ACC112 (cell line): ENCODE results near the gene BHLHE40.
A peak's percentile ranks its signal among the peaks of the same experiment; 100 is the strongest.

ENCODE experiments used
- H2AFZ ChIP-seq: fragments of 200-600 bp; sonication (generic); one replicate; pipeline ENCODE4 v1.6.0; 2017; ENCODE audit warnings: antibody characterized with exemption, low read length; ENCODE audit not compliant: unreplicated experiment
- H3K27ac ChIP-seq: fragments of 200-600 bp; sonication (generic); 2 replicates; pipeline ENCODE4 v1.5.1; 2014; ENCODE audit warnings: low read depth, mild to moderate bottlenecking, antibody characterized with exemption, low read length, moderate library complexity
- H3K27me3 ChIP-seq: fragments of 200-600 bp; sonication (generic); 2 replicates; pipeline ENCODE4 v1.6.1; 2014; ENCODE audit warnings: mild to moderate bottlenecking, antibody characterized with exemption, low read length, moderate library complexity, mixed read lengths; ENCODE audit not compliant: insufficient read depth
- H3K36me3 ChIP-seq: fragments of 200-600 bp; sonication (generic); 2 replicates; pipeline ENCODE4 v1.6.1; 2016; ENCODE audit warnings: mild to moderate bottlenecking, antibody characterized with exemption, low read length, moderate library complexity, mixed read lengths; ENCODE audit not compliant: insufficient read depth
- H3K4me1 ChIP-seq: fragments of 200-600 bp; sonication (generic); one replicate; pipeline ENCODE4 v1.6.1; 2016; ENCODE audit warnings: low read length, mixed read lengths; ENCODE audit not compliant: insufficient read depth, unreplicated experiment, control insufficient read depth
- H3K4me3 ChIP-seq: fragments of 200-600 bp; sonication (generic); 2 replicates; pipeline ENCODE4 v1.5.1; 2014; ENCODE audit warnings: mild to moderate bottlenecking, low read depth, low read length
- H3K79me2 ChIP-seq: fragments of 200-600 bp; sonication (generic); one replicate; pipeline ENCODE4 v1.6.0; 2016; ENCODE audit warnings: low read length; ENCODE audit not compliant: control insufficient read depth, unreplicated experiment, insufficient read depth

BHLHE40 gene

GRCh38 chr3:4947028-4947427 lies 32.2 kb upstream of the BHLHE40 start:
- peaks cover 18% of the 10 kb centered on the region for H3K4me1 ChIP-seq
- no peak overlapping the region for H3K27ac ChIP-seq
- H2AFZ ChIP-seq: no peak overlapping the region
- no peaks in the 10 kb centered on the region for H3K27me3 ChIP-seq
- H3K79me2 ChIP-seq: no peaks in the 10 kb centered on the region
- H3K4me3 ChIP-seq: no peak overlapping the region
- H3K36me3 ChIP-seq: no peaks in the 10 kb centered on the region

DNA sequence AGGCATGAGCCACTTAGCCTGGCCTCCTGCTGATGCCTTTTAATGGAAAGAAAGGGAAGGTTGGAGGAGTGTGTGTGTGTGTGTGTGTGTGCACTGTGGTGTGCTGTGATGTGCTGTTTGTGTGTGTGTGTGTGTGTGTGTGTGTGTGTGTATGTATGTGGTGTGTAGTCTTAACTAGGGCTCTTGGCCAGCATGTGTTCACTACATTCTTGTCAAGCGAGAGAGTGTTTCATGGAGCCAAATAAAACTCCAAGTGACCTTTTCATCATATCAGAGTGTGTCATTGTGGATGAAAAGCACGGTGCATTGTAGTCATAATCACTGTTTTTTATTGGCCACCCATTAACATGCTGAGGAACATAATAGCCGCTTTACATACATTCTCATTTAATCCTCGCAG lies 30.8 kb upstream of the BHLHE40 start:
- Histone ChIP-seq H3K79me2 (no peaks in the 10 kb centered on the region), H2AFZ (no peak overlapping the region), H3K4me1 (peaks cover 18% of the 10 kb centered on the region), H3K27ac (no peak overlapping the region), H3K4me3 (no peak overlapping the region), H3K27me3 (no peaks in the 10 kb centered on the region), H3K36me3 (no peaks in the 10 kb centered on the region)

DNA sequence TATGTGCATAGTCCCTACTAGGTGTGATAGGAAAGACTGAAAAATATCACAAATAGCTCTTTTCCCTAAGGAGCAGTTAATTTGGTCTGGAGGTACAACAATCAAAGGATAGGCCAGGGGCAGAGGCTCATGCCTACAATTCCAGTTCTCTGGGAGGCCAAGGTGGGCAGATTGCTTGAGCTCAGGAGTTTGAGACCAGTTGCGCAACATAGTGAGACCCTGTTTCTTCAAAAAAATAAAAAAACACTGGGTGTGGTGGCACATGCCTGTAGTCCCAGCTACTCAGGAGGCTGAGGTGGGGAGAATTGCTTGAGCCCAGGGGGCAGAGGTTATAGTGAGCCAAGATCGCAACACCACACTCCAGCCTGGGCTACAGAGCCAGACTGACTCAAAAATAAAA lies 30.2 kb upstream of the BHLHE40 start:
- H3K4me3 ChIP-seq: no peak overlapping the region
- H2AFZ ChIP-seq: peak overlapping the region; percentile 13
- no peaks in the 10 kb centered on the region for H3K79me2 ChIP-seq
- no peak overlapping the region for H3K27ac ChIP-seq
- H3K4me1 ChIP-seq: peaks cover 18% of the 10 kb centered on the region
- H3K36me3 ChIP-seq: no peaks in the 10 kb centered on the region
- H3K27me3 ChIP-seq: no peaks in the 10 kb centered on the region

GRCh38 chr3:4949659-4950058 lies 29.6 kb upstream of the BHLHE40 start:
- H3K36me3 ChIP-seq: no peaks in the 10 kb centered on the region
- H3K4me3 ChIP-seq: no peak overlapping the region
- no peak overlapping the region for H3K27ac ChIP-seq
- H3K79me2 ChIP-seq: no peaks in the 10 kb centered on the region
- no peaks in the 10 kb centered on the region for H3K27me3 ChIP-seq
- peak overlapping the region; percentile 13 for H2AFZ ChIP-seq
- peaks cover 18% of the 10 kb centered on the region for H3K4me1 ChIP-seq

GRCh38 chr3:4950351-4950784 lies 28.9 kb upstream of the BHLHE40 start:
- Histone ChIP-seq H2AFZ (no peak overlapping the region), H3K79me2 (no peaks in the 10 kb centered on the region), H3K27ac (no peak overlapping the region), H3K27me3 (no peaks in the 10 kb centered on the region), H3K4me1 (peaks cover 18% of the 10 kb centered on the region), H3K4me3 (no peak overlapping the region), H3K36me3 (no peaks in the 10 kb centered on the region)

GRCh38 chr3:4950948-4951347 lies 28.3 kb upstream of the BHLHE40 start:
- Histone ChIP-seq H3K4me3 (no peak overlapping the region), H3K4me1 (peaks cover 18% of the 10 kb centered on the region), H3K36me3 (no peaks in the 10 kb centered on the region), H2AFZ (no peak overlapping the region), H3K79me2 (no peaks in the 10 kb centered on the region), H3K27ac (no peak overlapping the region), H3K27me3 (no peaks in the 10 kb centered on the region)

GRCh38 chr3:4953119-4953518 lies 26.1 kb upstream of the BHLHE40 start:
- H3K27me3 ChIP-seq: no peaks in the 10 kb centered on the region
- no peak overlapping the region for H3K27ac ChIP-seq
- peaks cover 18% of the 10 kb centered on the region for H3K4me1 ChIP-seq
- H3K4me3 ChIP-seq: no peak overlapping the region
- no peaks in the 10 kb centered on the region for H3K79me2 ChIP-seq
- H3K36me3 ChIP-seq: no peaks in the 10 kb centered on the region
- no peak overlapping the region for H2AFZ ChIP-seq

DNA sequence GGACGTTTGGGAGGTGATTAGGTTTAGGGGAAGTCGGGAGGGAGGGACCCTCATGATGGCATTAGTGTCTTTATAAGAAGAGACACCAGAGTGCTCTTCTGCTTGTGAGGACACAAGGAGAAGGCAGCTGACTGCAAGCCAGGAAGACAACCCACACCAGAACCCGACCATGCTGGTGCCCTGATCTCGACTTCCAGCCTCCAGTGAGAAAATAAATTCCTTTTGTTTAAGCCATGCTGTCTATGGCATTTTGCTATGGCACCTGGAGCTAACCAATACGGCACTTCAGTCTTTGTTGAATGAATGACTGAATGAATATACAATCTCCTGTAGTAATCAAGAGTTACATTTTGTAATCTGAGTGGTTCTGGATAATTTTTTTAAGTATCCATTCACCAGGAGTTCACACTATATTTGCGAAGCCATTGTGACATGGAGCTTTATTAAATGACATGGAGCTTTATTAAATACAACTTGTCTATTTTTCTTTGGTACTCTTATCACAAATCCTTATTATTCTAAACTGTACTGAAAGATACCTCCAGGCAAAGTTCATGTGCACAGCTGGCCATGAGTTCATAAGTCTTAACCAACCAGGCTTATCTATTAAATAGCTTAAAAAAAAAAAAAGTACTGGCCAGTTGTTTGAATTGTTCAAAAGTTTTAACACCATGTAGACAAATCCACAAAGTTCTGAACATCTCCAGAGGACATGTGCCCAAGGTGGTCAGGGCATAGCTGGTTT lies 24.8 kb upstream of the BHLHE40 start:
- Histone ChIP-seq H3K4me3 (no peak overlapping the region), H3K79me2 (no peaks in the 10 kb centered on the region), H3K4me1 (peaks cover 8% of the 10 kb centered on the region), H3K27me3 (no peaks in the 10 kb centered on the region), H3K36me3 (no peaks in the 10 kb centered on the region), H3K27ac (no peak overlapping the region), H2AFZ (no peak overlapping the region)

DNA sequence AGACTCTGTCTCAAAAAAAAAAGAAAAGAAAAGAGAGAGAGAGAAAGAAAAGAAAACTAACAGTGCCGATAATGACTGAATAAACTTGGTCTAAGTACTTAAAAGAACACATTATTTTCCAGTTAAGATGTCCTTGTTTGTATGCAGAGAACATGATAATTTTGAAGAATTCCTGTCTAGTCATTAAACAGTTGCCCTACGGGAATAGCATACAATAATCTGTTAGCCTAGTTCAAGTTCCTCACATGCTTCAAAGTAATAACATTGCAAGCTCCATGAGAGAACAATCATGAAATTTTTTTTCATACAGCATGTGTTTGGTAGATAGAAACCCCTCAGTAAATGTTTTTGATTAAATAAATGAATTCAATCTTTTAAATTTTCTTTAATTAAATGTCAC lies 23.1 kb upstream of the BHLHE40 start:
- Histone ChIP-seq H3K4me3 (no peak overlapping the region), H2AFZ (no peak overlapping the region), H3K27ac (no peak overlapping the region), H3K27me3 (no peaks in the 10 kb centered on the region), H3K4me1 (no peaks in the 10 kb centered on the region), H3K79me2 (no peaks in the 10 kb centered on the region), H3K36me3 (no peaks in the 10 kb centered on the region)

DNA sequence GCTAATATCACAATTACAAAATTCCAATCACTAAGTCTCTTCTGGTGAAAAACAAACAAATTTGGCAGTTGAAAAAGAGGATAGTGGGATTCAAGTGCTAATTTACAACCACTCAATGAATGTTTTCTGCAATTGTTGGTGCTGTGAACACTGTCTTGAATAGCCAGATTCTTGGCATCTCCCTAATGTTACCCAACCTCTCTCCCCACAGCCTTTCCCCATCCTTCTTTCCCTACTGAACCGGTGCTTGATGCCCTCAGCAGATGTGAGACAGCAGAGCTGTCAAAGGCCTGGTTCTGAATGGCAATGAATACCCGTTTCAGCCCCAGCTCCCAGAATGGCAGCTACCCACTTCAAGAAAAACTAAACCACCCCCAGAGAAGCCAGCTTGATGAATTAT lies 22.5 kb upstream of the BHLHE40 start:
- Histone ChIP-seq H3K79me2 (no peaks in the 10 kb centered on the region), H2AFZ (no peak overlapping the region), H3K27me3 (no peaks in the 10 kb centered on the region), H3K4me3 (no peak overlapping the region), H3K27ac (no peak overlapping the region), H3K4me1 (no peaks in the 10 kb centered on the region), H3K36me3 (no peaks in the 10 kb centered on the region)

DNA sequence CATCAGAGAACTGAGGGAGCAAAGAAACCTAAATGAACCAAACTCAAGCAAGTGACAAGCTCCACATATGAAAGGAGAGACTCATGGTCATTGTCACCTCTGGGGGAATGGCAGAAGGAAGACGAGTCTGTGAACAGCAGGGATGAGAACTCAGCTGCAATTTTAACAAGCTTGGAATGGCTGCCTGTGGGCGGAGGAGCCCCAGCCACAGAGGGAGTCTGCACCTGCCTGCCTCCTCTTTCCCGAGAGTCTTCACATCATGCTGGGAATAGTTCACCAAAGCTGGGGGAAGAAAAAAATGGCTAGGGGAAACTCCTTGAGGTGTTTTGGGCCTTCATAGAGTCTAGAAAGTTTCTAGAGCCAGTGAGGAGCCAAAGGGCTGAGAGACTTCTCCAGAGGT lies 21.3 kb upstream of the BHLHE40 start:
- H3K27me3 ChIP-seq: no peaks in the 10 kb centered on the region
- no peak overlapping the region for H3K27ac ChIP-seq
- no peaks in the 10 kb centered on the region for H3K36me3 ChIP-seq
- no peak overlapping the region for H2AFZ ChIP-seq
- H3K79me2 ChIP-seq: no peaks in the 10 kb centered on the region
- H3K4me3 ChIP-seq: no peak overlapping the region
- H3K4me1 ChIP-seq: no peaks in the 10 kb centered on the region
